Effector memory CD8-positive, alpha-beta T cell (primary cell): ENCODE data around the gene GLT6D1.

ENCODE experiments used
- ATAC-seq: fragments of 150-1000 bp; cut with Tn5 transposase; replicated peaks from 2 replicates; pipeline ENCODE4 v1.10.0; 2021; ENCODE audit warnings: mild to moderate bottlenecking, moderate library complexity
- DNase-seq, 3 experiments: peaks; one replicate each; pipeline ENCODE4 v3.0.0; 2021
- H3K27ac Mint-ChIP-seq, 2 donors: one replicate each; pipeline ENCODE4 v1.8.0; 2022; ENCODE audit warnings: mild to moderate bottlenecking in 2 of 2, mixed read lengths in 2 of 2, moderate library complexity in 2 of 2
- H3K27me3 Mint-ChIP-seq, 2 donors: one replicate each; pipeline ENCODE4 v1.8.0; 2022; ENCODE audit warnings: mixed read lengths in 2 of 2
- H3K36me3 Mint-ChIP-seq: one replicate; pipeline ENCODE4 v1.8.0; 2022; ENCODE audit warnings: mild to moderate bottlenecking, moderate library complexity, mixed read lengths; ENCODE audit not compliant: insufficient read depth
- H3K4me1 Mint-ChIP-seq, 2 donors: one replicate each; pipeline ENCODE4 v1.8.0; 2022; ENCODE audit warnings: low read depth in 2 of 2, mixed read lengths in 2 of 2
- H3K4me3 Mint-ChIP-seq, 2 donors: one replicate each; pipeline ENCODE4 v1.8.0; 2022; ENCODE audit warnings: mild to moderate bottlenecking in 2 of 2, mixed read lengths in 2 of 2, moderate library complexity in 2 of 2
- H3K9me3 Mint-ChIP-seq, 2 donors: one replicate each; pipeline ENCODE4 v1.8.0; 2022; ENCODE audit warnings: mixed read lengths in 2 of 2

GLT6D1 gene

DNA sequence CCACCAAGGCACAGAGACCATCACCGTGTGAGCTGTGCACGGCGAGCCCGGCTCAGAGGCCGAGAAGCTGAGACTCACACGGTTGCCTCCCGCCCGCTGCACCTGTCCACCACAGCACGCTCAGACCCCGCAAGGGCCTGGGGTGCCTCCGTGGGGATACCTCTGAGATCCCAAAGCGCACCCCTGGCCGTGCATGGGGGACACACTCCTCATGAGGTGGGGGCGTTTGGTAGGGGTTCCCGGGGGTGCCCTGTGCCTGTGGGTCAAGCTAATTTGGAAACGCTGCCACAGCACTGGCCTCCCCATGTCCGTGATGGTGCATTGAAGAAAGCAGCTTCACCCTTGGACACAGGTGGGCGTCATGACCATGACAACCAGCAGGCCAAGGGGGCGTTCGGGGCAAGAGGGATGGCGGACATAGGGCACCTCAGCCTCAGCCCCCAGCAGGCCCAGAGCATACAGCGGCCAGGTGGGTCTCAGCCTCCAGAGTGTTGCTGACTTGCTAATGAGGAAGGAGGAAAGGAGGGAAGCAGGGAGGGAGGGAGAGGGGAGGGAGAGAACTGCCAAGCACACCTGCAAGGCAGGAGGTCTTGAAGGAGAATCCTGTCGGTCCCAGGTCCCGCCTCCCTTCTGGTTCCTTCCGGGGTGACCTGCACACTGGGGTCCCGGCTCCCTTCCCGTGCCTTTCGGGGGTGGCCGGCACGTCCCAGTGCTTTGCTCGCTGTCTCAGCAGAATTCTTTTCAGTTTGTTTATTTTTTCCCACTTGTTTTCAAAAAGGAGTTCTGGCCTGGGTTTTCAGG lies 34.7 kb downstream of the GLT6D1 start:
- Mint-ChIP-seq H3K27me3 (peaks cover 19 to 40% of the 10 kb centered on the region in 2 donors), H3K36me3 (no peaks in the 10 kb centered on the region), H3K4me1 (peaks cover 3 to 4% of the 10 kb centered on the region in 2 donors), H3K4me3 (no peak overlapping the region), H3K27ac (no peak overlapping the region), H3K9me3 (no peaks in the 10 kb centered on the region)
- DNase-seq, result no peak
- no peak for ATAC-seq

DNA sequence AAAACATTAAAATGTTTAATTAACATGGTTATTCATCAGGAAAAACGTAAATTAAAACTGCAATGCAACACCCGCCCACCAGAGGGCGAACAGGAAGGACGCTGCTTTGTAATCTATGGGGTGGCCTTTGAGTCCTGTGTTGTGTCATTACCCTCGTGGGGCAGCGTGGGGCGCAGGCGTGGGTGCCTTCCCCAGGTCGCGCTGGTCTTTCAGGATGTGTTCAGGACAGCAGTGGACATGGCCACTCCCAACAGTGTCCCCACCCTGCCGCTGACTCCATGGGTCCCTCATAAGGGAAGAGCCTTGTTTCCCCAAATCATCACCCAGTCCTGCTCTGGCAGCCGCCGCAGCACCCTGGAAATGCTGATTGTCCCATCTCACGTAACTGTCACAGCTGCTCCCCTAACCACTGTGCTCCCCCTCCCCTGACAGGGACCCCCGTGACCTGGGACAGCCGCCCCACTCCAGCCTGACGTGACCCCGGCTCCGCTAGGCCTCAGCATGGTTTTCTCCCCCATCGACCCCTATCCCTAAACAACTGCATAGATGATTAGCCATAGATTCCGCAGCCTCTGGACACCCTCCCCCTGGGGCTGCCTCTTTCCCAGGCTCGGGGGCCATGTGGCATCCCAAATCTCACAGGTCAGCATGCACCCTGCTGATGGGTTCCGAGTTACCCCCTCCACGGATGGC lies 36.4 kb downstream of the GLT6D1 start:
- Mint-ChIP-seq H3K36me3 (no peaks in the 10 kb centered on the region), H3K27me3 (peaks cover 28 to 54% of the 10 kb centered on the region in 2 donors), H3K27ac (no peak overlapping the region), H3K4me1 (peaks cover 3 to 4% of the 10 kb centered on the region in 2 donors), H3K9me3 (no peaks in the 10 kb centered on the region), H3K4me3 (no peak overlapping the region)
- DNase-seq, result peak; percentile 41 to 66 (median 48)
- ATAC-seq, result peak; percentile 56

DNA sequence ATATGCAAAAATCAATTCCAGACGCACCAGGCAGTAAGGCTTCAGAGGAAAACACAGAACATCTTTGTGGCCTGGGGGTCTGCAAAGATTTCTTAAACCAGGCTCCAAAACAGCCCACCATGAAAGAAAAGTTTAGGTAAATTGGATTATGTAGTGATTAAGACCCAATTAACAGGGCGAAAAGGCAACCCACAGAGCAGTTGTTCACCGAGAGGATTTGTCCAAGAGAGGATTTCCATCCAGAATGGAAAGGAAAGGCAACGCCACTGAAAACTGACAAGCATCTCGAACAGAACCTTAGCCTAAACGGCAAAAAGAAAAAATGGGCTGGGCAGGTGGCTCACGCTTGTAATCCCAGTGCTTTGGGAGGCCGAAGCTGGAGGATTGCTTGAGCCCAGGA lies 37.4 kb downstream of the GLT6D1 start:
- peaks cover 3 to 4% of the 10 kb centered on the region in 2 donors for H3K4me1 Mint-ChIP-seq
- H3K36me3 Mint-ChIP-seq, result no peaks in the 10 kb centered on the region
- H3K27ac Mint-ChIP-seq, result no peak overlapping the region
- no peak for ATAC-seq
- no peak for DNase-seq
- H3K27me3 Mint-ChIP-seq, result peaks cover 30 to 59% of the 10 kb centered on the region in 2 donors
- H3K9me3 Mint-ChIP-seq, result no peaks in the 10 kb centered on the region
- no peak overlapping the region for H3K4me3 Mint-ChIP-seq

DNA sequence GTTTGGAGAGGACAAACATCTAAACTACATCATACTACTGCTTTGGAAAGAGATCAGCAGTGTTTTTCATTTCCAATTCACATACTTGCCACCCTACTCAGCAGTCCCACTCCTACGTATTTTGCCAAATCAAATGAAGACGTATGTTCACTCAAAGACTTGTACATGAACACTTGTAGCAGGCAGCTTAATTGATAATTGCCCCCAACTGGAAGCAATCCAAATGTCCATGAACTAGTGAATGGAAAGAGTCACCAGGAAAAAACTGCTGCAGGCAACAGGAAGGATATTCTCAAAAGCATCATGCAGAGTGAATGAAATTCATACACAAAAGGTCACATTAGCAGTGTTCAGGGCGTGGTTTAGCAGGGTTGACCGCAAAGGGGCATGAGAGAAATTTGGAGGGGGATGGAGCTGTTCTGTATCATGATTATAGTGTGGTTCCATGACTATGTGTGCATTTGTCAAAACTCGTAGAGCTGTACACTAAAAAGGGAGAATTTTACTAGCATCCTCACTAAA lies 39.0 kb downstream of the GLT6D1 start:
- no peaks in the 10 kb centered on the region for H3K36me3 Mint-ChIP-seq
- ATAC-seq, result no peak
- no peaks in the 10 kb centered on the region for H3K9me3 Mint-ChIP-seq
- peaks cover 3 to 4% of the 10 kb centered on the region in 2 donors for H3K4me1 Mint-ChIP-seq
- H3K27ac Mint-ChIP-seq, result no peak overlapping the region
- peaks cover 33 to 66% of the 10 kb centered on the region in 2 donors for H3K27me3 Mint-ChIP-seq
- no peak overlapping the region for H3K4me3 Mint-ChIP-seq
- DNase-seq, result no peak

DNA sequence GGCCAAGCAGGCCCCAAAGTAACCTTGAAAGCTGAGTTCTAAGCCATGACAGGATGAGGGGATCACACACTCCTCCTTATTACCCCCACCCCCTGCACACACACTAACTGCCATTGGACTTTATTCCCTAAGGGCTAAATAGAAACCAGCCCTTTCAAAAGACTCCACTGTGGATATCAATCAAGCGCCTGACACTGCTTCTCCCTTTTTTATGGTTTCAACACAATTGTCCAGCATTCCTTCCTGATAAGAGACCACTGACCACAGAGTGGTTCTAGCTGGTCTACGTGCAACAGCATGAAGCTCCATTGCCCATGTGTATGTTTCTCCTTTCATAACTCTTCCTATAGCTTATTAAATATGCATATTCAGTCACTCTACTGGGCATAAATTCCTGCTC lies 43.1 kb downstream of the GLT6D1 start:
- Mint-ChIP-seq H3K4me3 (no peak overlapping the region), H3K36me3 (no peaks in the 10 kb centered on the region), H3K9me3 (no peaks in the 10 kb centered on the region), H3K4me1 (no peaks in the 10 kb centered on the region), H3K27me3 (peaks cover 28 to 65% of the 10 kb centered on the region in 2 donors), H3K27ac (no peak overlapping the region)
- no peak for DNase-seq
- no peak for ATAC-seq

DNA sequence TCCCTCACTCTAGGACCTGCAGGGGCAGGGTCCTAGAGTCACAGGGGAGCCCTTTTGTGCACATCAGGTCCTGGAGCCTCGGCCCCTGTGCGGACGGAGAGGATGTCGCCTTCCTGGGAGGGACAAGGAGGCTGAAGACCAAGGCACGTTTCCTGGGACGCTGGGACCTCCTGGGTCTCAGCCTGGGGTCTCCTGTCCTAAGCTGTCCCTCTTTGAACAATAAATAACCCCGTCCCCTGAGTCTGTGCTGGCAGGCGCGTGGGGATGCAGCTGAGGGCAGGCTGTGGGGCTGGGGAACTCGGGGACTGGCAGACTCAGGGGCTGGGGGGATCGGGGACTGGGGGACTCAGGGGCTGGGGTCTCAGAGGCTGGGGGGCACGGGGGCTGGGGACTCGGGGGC lies 46.7 kb downstream of the GLT6D1 start:
- peaks cover 23 to 54% of the 10 kb centered on the region in 2 donors for H3K27me3 Mint-ChIP-seq
- no peak for ATAC-seq
- H3K4me3 Mint-ChIP-seq, result no peak overlapping the region
- no peaks in the 10 kb centered on the region for H3K4me1 Mint-ChIP-seq
- H3K9me3 Mint-ChIP-seq, result no peaks in the 10 kb centered on the region
- DNase-seq, result no peak
- peaks cover 3% of the 10 kb centered on the region for H3K36me3 Mint-ChIP-seq
- H3K27ac Mint-ChIP-seq, result no peak overlapping the region

DNA sequence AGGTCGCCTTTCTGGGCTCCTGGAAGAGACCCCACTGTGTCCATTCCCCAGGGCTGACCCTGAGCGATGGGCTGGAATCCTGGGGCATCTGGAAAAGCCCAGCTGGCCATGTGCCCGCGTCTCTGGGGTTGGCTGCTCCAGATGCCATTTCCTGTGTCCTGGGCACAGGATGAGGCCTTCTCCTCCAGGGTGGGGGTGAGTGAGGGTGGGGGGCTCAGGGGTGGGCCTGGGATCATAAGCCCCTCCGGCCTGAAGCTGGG lies 47.1 kb downstream of the GLT6D1 start:
- no peaks in the 10 kb centered on the region for H3K9me3 Mint-ChIP-seq
- DNase-seq (no peak), ATAC-seq (no peak)
- no peak overlapping the region for H3K27ac Mint-ChIP-seq
- peaks cover 3% of the 10 kb centered on the region for H3K36me3 Mint-ChIP-seq
- H3K4me3 Mint-ChIP-seq, result no peak overlapping the region
- H3K4me1 Mint-ChIP-seq, result no peaks in the 10 kb centered on the region
- peaks cover 23 to 51% of the 10 kb centered on the region in 2 donors for H3K27me3 Mint-ChIP-seq

DNA sequence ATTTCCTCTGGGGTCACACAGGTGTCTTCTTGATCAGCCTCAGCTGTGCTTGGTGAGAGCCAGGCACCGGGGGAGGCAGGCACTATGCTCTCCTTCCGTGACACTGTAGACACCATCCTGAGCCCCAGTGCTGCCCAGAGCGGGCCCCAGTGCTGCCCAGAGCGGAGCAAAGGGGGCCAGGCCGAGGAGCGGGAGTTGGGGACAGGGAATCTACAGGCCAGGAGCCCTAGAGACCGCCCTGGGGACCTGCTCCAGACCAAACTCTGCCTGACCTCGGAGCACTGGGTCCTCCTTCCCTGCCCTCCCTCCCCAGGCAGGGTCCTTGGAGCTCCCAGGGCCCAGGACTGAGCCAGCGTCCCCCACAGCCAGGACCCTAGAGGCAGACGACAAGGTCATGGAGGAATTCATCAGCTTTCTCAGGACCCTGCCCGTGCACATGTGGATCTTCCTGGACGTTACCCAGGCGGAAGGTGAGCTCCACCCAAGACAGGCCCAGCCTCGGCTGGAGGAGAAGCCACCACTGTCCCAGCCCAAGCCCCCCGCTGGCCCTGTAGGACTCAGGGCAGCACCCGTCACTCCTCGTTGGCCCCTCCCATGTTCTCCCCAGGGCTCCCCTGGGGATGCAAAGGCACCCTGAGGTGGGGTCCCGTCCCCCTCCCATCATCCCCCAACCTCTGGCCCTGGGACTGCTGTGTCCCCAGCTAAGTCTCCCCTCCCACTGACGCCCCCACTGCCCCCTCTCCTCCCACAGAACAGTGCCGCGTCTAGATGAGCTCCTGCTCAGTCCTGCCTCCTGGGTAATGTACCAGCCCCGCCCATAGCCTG lies 47.6 kb downstream of the GLT6D1 start:
- no peak for DNase-seq
- Mint-ChIP-seq H3K4me1 (no peaks in the 10 kb centered on the region), H3K27ac (no peak overlapping the region), H3K36me3 (peaks cover 3% of the 10 kb centered on the region), H3K4me3 (no peak overlapping the region), H3K9me3 (no peaks in the 10 kb centered on the region), H3K27me3 (peaks cover 19 to 51% of the 10 kb centered on the region in 2 donors)
- ATAC-seq, result no peak

DNA sequence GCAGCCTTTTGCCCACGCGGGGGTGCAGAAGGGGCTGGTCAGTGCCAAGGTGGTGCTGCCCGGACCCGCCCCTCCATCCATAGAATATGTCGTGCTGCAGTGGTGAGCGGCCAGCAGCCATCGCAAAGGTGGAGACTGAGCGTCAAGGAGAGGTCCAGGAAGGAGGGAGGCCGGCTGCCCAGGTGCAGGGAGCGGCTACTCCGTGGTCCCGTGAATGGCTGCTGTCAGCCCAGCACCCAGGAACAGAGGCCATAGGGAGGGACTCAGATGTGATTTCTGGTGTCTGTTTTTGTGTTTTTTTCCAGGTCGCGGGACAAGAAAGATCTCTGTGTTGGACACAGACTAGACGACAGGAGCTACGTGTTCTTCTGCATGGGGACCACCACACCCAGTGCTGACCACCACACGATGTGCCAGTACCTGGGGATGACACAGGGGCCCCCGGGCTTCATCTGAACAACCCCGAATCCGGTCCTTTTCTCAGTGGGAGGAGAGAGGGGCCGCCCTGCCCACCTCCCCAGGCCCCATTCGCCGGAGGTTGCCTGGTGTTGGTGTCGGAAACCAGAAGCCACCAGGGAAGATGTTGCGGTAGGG lies 48.8 kb downstream of the GLT6D1 start:
- H3K36me3 Mint-ChIP-seq, result peaks cover 3% of the 10 kb centered on the region
- H3K27ac Mint-ChIP-seq, result no peak overlapping the region
- H3K4me3 Mint-ChIP-seq, result no peak overlapping the region
- no peaks in the 10 kb centered on the region for H3K4me1 Mint-ChIP-seq
- ATAC-seq, result no peak
- peaks cover 18 to 53% of the 10 kb centered on the region in 2 donors for H3K27me3 Mint-ChIP-seq
- no peak for DNase-seq
- no peaks in the 10 kb centered on the region for H3K9me3 Mint-ChIP-seq

DNA sequence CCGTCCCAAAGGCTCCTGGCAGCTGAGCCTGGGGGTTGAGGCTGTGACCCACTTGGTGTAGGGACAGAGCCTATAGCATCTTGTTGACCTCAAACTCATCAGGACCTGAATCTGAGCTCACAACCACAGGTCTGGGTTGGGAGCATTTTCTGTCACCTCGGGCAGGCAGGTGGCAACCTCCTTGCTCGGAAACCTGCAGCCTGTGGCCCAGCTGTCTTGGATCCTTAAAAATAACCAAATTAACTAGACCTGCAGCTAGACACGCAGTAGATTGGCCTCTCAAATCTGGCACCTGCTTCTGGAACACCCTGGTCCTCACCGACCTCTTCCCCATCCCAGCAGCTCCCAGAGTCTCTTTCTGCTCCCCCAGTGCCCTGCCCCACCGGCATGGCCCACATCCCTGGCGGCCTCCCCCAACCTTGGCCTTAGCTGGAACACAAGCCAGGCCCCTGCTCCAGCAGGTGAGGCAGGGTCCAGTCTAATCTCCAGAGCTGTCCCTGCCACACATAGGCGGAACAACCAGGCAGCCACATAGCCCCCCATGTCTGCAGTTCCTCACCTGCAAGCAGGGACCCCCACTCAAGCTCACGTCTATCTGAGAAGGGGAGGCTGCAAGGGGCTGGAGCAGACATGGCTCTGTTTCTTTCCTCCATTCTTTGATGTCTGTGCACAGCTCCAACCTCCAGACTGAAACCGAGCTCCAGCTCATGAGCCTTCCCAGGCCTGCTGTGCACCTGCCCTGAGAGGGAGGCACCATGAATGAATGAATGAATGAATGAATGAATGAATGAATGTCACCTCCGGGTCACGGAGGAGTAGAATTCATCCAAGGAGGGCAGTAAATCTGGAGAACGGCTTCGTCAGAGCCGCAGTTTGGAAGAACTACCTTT lies 49.5 kb downstream of the GLT6D1 start:
- Mint-ChIP-seq H3K36me3 (peaks cover 3% of the 10 kb centered on the region), H3K27me3 (peaks cover 20 to 61% of the 10 kb centered on the region in 2 donors), H3K9me3 (no peaks in the 10 kb centered on the region), H3K27ac (no peak overlapping the region), H3K4me3 (no peak overlapping the region), H3K4me1 (no peaks in the 10 kb centered on the region)
- DNase-seq, result no peak
- no peak for ATAC-seq

DNA sequence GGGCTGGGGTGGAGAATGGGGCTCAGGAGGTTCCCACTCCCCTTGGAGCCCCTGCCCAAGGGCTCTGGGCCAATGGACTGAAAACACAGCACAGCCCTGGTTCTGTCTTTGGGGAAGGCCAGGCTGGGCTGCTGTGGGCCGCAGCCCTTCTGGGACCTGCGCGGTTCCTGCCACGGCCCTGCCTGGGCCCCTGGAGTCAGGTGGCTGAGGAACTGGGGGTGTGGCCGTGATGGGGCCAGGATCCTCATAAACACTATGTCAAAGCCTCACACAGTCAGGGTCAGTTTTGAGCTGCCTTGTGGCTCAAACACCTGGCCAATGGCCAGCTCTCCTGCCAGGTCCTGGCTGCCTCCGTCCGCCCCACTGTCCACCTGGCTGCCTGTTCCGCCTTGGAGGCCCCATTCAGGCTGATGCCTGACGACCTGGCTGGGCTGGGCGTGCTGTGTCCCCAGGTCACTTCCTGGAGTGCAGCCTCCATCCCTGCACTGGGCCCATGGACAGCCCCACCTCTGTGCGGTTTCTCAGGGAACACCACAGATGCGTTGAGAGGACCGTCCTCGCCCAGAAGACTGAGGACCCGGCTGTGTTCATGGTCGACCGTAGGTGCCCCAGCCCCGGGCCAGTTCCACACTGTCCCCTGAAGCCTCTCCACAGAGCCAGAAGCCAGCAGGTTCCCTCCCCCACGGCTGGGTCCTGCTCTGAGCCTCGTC lies 50.3 kb downstream of the GLT6D1 start:
- Mint-ChIP-seq H3K4me1 (no peaks in the 10 kb centered on the region), H3K27ac (no peak overlapping the region), H3K9me3 (no peaks in the 10 kb centered on the region), H3K36me3 (peaks cover 3% of the 10 kb centered on the region), H3K4me3 (no peak overlapping the region), H3K27me3 (peaks cover 22 to 65% of the 10 kb centered on the region in 2 donors)
- no peak for DNase-seq
- no peak for ATAC-seq

DNA sequence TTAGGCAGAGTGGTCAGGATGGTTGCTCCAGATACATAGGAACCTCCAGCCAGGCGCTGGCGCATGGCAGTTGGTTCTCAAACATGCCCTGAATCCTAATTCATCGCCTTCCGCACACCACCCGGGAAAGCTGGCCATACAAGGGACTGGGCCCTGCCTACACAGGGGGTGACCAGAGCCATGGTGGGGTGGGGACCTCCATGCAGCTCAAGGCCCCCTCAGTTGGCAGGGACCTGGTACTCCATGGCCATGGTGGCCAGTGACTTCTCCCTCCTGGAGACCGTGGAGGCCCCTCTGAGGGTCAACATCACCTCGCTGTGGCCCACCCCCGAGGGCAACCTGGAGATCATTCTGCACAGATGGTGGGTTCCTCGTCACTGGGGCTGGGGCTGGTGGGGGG lies 51.0 kb downstream of the GLT6D1 start:
- no peak overlapping the region for H3K4me3 Mint-ChIP-seq

More for the DNA sequence above, 51.0 kb downstream of the GLT6D1 start:
- H3K4me1 Mint-ChIP-seq, result no peaks in the 10 kb centered on the region
- no peaks in the 10 kb centered on the region for H3K9me3 Mint-ChIP-seq
- peaks cover 3% of the 10 kb centered on the region for H3K36me3 Mint-ChIP-seq
- ATAC-seq (no peak), DNase-seq (no peak)
- peaks cover 26 to 65% of the 10 kb centered on the region in 2 donors for H3K27me3 Mint-ChIP-seq
- no peak overlapping the region for H3K27ac Mint-ChIP-seq
